Subcutaneous abdominal adipose tissue (tissue), 5 donors: ENCODE measurements around the gene HSPB1.
A peak's percentile ranks its signal among the peaks of the same experiment; 100 is the strongest.
"Not testable (repeated sequence)": the region's sequence is repeated elsewhere in the genome, so short reads cannot be mapped to it uniquely, and the experiment has no call there.

Experiments
- H3K27ac ChIP-seq: one replicate; pipeline ENCODE4 v1.7.0; 2013; ENCODE audit warnings: low read depth, mild to moderate bottlenecking, inconsistent platforms, low read length, moderate library complexity
- H3K27me3 ChIP-seq, 5 donors: one replicate each; pipeline ENCODE4 v1.7.0; 2013; ENCODE audit warnings: low read length in 5 of 5, inconsistent platforms in 1 of 5; ENCODE audit not compliant: control insufficient read depth in 5 of 5, insufficient read depth in 4 of 5
- H3K36me3 ChIP-seq, 5 donors: one replicate each; pipeline ENCODE4 v1.7.0; 2013; ENCODE audit warnings: low read length in 5 of 5; ENCODE audit not compliant: control insufficient read depth in 5 of 5, insufficient read depth in 5 of 5
- H3K4me1 ChIP-seq, 5 donors: one replicate each; pipeline ENCODE4 v1.7.0; 2013; ENCODE audit warnings: low read length in 5 of 5, mild to moderate bottlenecking in 3 of 5, moderate library complexity in 1 of 5; ENCODE audit not compliant: control insufficient read depth in 5 of 5, insufficient read depth in 5 of 5
- H3K4me3 ChIP-seq, 5 donors: one replicate each; pipeline ENCODE4 v1.7.0; 2013; ENCODE audit warnings: low read length in 5 of 5, low read depth in 1 of 5
- H3K9ac ChIP-seq, 5 donors: one replicate each; pipeline ENCODE4 v1.7.0; 2013; ENCODE audit warnings: low read length in 5 of 5, mild to moderate bottlenecking in 4 of 5, moderate library complexity in 3 of 5
- H3K9me3 ChIP-seq, 5 donors: one replicate each; pipeline ENCODE4 v1.7.0; 2013; ENCODE audit warnings: low read length in 5 of 5; ENCODE audit not compliant: control insufficient read depth in 5 of 5
- donor health status: healthy.
- donor health status: healthy.
- donor health status: healthy.
- donor health status: healthy.
- donor health status: healthy.

HSPB1 gene

DNA sequence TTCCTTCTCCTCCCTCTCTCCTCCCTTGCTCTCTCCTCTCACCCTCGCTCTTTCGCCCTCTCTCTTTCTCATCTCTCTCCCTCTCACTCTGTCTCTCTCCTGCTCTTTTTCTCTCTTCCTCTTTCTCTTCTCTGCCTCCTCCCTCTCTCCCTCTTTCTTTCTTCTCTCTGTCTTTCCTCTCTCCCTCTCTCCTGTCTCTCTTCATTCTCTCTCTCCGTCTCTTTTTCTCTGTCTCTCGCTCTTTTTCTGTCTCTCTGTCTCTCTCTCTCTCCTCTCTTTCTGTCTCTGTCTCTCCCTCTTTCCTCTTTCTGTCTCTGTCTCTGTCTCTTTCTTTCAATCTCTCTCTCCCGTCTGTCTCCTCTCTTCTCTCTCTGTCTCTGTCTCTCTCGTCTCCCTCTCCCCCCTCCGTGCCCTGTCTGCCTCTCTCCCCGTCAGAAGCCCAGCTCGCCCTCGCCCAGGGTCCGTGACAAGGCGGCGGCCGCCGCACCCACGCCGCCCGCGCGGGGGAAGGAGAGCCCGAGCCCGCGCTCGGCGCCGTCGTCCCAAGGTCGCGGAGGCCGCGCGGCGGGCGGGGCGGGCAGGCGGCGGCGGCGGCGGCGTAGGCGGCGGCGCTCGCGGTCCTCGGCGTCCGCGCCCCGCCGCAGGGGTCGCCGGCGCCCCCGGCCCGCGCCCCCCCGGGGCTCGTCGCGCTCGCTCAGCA is 21.3 kb upstream of the HSPB1 start:
- Histone ChIP-seq H3K9ac (peak overlapping the region in 4 of 5 donors; percentile 15 to 64 (median 52)), H3K4me1 (peaks cover 0 to 19% (median 10%) of the 10 kb centered on the region in 5 donors), H3K36me3 (no peaks in the 10 kb centered on the region), H3K27ac (no peak overlapping the region), H3K27me3 (peaks cover 6 to 32% (median 22%) of the 10 kb centered on the region in 5 donors), H3K9me3 (no peaks in the 10 kb centered on the region), H3K4me3 (peak overlapping the region; percentile 43 to 64 (median 51))

DNA sequence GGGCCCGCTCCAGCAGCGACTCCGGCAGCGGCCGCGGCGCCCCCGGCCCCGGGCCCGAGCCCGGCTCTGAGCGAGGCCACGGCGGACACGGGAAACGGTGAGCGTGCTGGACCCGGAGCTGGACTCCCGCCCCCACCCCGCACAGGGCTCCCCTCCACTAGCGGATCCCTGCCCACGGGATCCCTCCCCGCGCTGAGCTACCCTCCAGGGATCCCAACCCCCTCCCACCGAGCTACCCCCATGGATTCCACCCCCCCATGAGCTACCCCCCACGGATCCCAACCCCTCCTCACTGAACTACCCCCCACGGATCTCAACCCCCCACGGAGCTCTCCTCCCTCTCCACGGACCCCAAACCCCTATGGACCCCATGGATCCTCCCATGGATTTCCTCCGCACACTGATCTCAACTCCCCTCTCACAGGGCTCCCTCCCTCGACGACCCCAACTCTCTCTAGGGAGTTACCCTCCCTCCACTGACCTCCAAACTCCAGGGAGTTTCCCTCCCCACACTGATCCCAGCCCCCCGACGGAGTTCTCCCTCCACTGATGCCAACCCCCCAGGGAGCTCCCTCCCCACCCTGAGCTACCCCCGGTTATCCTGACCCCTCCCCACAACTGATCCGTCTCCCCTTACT is 20.6 kb upstream of the HSPB1 start:
- H3K27ac ChIP-seq, result no peak overlapping the region
- peaks cover 0 to 19% (median 10%) of the 10 kb centered on the region in 5 donors for H3K4me1 ChIP-seq
- peaks cover 4 to 27% (median 19%) of the 10 kb centered on the region in 5 donors for H3K27me3 ChIP-seq
- no peaks in the 10 kb centered on the region for H3K9me3 ChIP-seq
- peak overlapping the region in 4 of 5 donors; percentile 39 to 60 (median 44) for H3K4me3 ChIP-seq
- no peak overlapping the region for H3K9ac ChIP-seq
- H3K36me3 ChIP-seq, result no peaks in the 10 kb centered on the region

DNA sequence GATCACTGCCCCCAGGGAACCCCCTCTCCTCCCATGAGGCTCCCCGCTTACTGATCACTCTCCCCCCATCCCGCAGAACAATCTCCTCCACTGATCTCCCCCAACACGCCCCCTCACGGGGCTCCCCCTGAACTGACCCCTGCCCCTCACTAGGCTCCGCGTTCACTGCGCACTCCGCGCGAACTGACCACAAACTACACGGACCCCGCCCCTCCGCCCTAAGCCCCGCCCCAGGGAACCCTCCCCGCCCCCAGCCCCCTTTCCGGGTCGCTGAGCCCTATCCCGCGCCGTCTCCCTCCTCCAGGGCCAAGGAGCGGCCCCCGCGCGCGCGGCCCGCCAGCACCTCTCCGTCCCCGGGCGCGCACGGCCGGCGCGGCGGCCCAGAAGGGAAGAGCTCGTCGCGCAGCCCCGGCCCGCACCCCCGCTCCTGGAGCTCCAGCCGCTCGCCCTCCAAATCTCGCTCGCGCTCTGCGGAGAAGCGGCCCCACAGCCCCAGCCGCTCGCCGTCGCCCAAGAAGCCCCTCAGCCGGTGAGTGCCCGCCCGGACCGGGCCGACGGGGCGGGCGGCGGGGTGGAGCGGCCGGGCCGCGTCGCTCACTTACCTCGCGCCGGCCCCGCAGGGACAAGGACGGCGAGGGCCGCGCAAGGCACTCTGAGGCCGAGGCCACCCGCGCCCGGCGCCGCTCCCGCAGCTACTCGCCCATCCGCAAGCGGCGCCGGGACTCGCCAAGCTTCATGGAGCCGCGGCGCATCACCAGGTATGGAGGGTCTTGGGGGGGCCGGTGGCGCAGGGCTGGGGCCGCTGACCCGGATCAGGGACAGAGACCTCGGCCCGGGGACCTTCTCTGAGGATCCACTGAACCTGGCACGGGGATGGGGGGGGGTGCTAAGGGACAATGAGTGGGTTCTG is 19.9 kb upstream of the HSPB1 start:
- H3K4me3 ChIP-seq, result peak overlapping the region in 4 of 5 donors; percentile 39 to 60 (median 48)
- no peak overlapping the region for H3K27ac ChIP-seq
- peaks cover 0 to 19% (median 10%) of the 10 kb centered on the region in 5 donors for H3K4me1 ChIP-seq
- no peaks in the 10 kb centered on the region for H3K9me3 ChIP-seq
- no peak overlapping the region for H3K9ac ChIP-seq
- no peaks in the 10 kb centered on the region for H3K36me3 ChIP-seq
- H3K27me3 ChIP-seq, result peaks cover 4 to 26% (median 19%) of the 10 kb centered on the region in 5 donors

DNA sequence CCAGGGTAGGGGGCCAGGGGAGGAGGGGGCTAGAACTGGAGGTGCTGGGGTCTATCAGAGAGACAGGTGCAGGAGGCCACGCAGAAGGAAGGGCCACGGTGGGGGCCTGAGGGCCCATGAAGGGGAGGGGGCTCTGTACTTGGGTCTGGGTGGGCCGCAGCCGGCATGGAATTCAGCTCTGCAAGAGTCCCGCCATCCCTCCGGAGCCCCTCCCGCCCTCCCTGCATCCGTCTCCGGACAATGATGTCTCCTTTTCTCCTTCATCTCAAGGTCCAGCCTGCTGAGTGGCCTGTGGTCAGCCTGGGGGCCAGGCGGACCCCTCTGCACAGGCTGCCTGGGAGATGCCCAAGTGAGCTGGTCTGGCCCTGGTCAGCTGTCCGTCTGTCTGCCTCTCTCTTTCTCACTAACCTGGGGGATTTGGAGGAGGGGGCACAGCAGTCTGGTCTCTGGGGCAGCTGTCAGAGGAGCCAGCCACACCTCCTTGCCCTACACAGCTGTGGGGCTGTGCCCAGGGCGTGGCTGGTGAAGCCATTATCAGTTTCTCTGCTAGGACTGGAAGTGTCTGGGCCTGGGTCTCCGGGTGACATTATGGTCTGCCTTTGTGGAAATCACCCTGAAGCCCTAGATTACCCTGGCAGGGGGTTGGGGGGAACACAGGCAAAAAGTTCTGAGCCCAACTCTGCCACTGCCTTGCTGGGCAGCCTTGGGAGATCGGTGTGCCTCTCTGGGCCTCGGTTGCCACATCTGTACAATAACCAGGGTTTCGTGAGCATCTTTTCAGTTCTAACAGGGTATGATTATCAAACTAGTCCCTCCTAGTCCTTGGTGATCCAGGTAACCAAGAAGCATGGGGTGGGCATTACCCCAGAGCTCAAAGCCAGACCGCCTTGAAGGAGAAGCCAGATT is 19.0 kb upstream of the HSPB1 start:
- H3K27me3 ChIP-seq, result peaks cover 4 to 24% (median 18%) of the 10 kb centered on the region in 5 donors
- H3K4me1 ChIP-seq, result peaks cover 0 to 19% (median 10%) of the 10 kb centered on the region in 5 donors
- no peak overlapping the region for H3K9ac ChIP-seq
- H3K9me3 ChIP-seq, result no peaks in the 10 kb centered on the region
- peak overlapping the region in 2 of 5 donors; percentile 40 to 60 for H3K4me3 ChIP-seq
- H3K36me3 ChIP-seq, result no peaks in the 10 kb centered on the region
- H3K27ac ChIP-seq, result no peak overlapping the region

DNA sequence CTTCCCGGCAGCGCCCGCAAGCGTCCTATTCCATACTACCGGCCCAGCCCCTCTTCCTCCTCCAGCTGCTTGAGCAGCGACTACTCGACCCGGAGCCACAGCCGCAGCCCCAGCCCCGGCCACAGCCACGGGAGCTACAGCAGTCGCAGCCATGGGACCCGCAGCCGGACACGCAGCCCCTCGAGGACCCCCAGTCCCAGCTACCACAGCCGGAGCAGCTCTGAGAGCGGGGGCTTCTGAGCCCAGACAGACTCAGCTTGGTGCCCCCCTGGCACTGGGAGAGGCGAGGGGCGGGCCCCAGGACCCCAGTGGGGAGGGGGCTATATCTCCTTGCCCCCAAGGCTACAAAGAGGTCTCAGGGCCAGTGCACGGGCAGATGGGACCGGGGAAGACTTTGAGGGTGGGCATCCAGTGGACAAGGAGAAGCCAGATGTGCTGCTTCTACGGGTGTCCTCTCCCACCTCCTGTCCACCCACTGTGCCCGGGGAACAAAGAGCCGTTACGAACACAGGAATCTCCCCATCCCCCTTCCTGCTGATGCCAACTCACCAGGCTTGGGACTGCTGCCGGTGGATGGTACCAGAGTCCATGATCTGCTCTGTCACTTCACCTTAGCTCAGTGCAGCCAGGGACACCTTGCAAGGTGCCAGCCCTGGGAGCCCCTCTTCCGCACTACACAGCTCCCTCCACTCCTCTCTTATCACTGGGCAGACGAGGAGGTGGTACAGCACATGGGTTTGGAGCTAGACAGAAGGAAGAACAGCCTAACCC is 16.7 kb upstream of the HSPB1 start:
- Histone ChIP-seq H3K4me1 (peaks cover 0 to 19% (median 10%) of the 10 kb centered on the region in 5 donors), H3K27ac (no peak overlapping the region), H3K9ac (no peak overlapping the region), H3K4me3 (no peak overlapping the region), H3K36me3 (no peaks in the 10 kb centered on the region), H3K27me3 (peaks cover 3 to 21% (median 15%) of the 10 kb centered on the region in 5 donors), H3K9me3 (no peaks in the 10 kb centered on the region)

DNA sequence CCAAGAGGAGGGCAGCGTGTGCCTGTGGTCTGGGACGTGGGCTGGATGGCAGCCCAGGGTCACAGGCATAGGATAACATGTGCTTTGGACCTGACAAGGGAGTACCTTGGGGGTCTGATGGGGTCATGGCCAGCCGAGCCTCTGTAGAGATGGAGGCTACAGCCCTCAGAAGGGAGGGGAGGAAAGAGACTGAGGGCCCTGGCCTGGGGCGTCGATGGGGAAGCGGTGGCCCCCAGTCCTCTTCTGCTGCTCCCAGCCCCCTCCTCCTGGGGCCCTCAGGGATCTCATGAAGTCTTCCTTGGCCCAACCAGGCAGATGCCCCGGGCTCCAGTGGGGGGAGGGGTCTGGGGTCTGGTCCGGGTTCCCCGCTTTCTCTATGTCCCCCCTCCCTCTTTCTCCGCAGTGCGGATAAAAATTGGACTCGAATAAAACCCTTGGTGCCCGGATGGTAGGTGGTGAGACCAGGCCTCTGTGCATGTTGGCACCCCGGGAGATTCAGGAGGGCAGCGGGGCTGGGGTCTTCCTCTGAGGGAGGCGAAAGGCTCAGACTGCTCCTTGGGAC is 15.6 kb upstream of the HSPB1 start:
- Histone ChIP-seq H3K9ac (no peak overlapping the region), H3K4me1 (peaks cover 5 to 20% (median 13%) of the 10 kb centered on the region in 5 donors), H3K36me3 (no peaks in the 10 kb centered on the region), H3K4me3 (no peak overlapping the region), H3K27ac (no peak overlapping the region), H3K9me3 (no peaks in the 10 kb centered on the region), H3K27me3 (peaks cover 2 to 14% (median 9%) of the 10 kb centered on the region in 5 donors)

DNA sequence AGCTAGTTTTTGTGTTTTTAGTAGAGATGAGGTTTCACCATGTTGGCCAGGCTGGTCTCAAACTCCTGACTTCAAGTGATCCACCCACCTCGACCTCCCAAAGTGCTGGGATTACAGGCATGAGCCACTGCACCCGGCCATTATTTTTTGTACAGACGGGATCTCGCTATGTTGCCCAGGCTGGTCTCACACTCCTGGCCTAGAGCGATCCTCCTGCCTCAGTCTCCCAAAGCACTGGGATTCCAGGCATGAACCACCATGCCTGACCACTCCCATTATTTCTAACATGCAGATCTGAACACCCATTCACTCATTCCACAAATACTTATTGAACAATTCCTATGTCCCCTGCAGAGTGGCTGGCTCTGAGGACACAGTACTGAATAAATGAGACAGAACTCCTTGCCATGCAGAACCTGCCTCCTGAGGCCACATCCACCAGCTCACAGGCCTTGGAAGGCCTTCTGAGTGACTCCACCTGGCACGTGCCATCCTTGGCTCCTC is 11.6 kb upstream of the HSPB1 start:
- not testable (repeated sequence) for H3K4me3 ChIP-seq, H3K36me3 ChIP-seq, H3K9me3 ChIP-seq, H3K27me3 ChIP-seq, H3K9ac ChIP-seq
- peaks cover 17 to 49% (median 44%) of the 10 kb centered on the region in 5 donors for H3K4me1 ChIP-seq
- peak overlapping the region; percentile 100 for H3K27ac ChIP-seq

DNA sequence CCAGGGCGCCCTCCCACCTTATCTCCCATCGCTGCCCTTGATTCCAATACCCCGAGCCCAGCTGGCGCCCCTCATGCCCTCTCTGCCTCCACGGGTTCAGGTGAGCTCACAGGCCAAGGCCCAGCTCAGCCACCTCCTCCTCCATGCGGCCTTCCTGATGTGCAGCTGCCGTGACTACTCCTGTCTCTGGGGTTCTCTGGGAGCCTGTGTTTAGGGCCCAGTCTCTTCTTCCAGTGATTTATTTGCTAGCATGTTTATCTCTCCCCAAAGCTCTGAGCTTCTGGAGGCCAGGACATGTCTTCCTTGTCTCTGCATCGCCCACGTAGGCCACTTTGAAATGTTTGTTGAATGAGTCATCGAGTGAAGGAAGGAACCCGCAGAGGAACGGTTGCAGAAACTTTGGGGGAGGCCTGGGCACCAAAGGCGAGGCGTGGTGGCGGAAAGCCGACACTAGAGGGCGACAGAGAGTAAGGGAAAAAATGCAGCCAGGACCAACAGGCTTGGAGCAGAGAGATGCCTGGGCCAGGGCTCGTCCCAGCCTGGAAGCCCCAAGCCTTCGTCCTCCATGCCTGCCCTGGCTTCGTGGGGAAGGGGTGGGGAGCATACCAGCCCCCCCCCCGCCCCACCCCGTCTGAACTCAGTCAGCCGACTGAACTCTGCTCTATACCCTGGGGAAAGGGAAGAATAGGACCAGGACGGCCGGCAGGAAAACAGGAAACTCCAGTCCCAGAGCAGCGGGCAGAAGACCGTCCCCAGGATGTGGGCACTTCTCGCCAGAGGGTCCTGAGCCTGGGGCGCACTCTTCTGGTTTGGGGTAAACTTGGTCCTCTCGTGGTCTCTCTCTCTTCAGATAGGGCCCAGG is 10.9 kb upstream of the HSPB1 start:
- Histone ChIP-seq H3K4me3 (peak overlapping the region; percentile 25 to 66 (median 59)), H3K27me3 (no peaks in the 10 kb centered on the region), H3K36me3 (no peaks in the 10 kb centered on the region), H3K27ac (peak overlapping the region; percentile 100), H3K9me3 (no peaks in the 10 kb centered on the region), H3K4me1 (peaks cover 17 to 50% (median 44%) of the 10 kb centered on the region in 5 donors), H3K9ac (peak overlapping the region in 4 of 5 donors; percentile 69 to 87 (median 78))
